GM19463 (cell line): ENCODE data around the gene PRDM11.

Source experiments
- ATAC-seq: cut with Tn5 transposase; IDR thresholded peaks from one replicate; pipeline ENCODE4 v1.9.1; 2021; ENCODE audit warnings: mild to moderate bottlenecking, moderate library complexity; ENCODE audit not compliant: unreplicated experiment

PRDM11 gene

DNA sequence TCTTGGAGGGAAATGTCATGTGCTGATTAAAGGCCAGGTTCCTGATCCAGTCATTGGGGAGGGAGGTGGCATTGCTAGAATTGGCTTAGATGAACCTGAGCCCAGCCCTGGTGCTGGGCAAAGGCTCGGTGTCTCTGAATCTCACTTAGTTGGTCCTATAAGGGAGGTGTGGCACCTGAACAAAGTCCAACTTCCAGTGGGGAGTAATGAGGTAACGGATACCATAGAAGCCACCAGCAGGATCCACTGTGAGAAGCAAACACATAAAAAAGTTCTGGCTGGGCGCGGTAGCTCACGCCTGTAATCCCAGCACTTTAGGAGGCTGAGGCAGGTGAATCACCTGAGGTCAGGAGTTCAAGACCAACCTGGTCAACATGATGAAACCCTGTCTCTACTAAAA lies 26.6 kb downstream of the PRDM11 start:
- no peak for ATAC-seq

DNA sequence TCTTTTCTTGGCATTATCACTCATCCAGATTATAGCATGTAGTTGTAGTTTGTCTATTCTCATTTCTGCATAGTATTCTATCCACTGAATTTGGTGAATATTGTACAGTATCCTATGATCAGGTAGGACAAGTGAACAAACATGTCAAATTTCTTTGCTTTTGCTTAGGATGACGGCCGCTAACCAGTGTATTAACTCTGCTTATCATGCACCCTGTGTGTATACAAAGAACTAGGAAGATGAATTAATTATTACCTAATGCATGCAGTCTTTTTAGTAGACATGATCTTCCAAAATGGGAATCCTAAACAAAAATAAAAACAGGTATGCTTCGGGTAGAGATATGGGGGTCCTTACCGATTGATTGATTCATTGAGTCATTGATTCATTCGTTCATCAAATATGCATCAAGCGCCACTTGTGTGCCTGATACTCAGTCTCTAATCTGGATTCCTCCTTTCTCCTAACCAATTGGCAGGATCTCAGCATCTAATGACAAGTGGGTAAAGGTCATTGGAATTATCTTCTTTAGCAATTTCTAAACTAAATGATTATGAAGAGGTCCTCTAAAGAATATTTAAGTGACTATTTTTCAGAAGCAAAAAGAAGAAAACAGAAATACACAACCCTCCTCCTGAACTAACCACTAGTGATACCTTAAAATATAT lies 27.9 kb downstream of the PRDM11 start:
- no peak for ATAC-seq

DNA sequence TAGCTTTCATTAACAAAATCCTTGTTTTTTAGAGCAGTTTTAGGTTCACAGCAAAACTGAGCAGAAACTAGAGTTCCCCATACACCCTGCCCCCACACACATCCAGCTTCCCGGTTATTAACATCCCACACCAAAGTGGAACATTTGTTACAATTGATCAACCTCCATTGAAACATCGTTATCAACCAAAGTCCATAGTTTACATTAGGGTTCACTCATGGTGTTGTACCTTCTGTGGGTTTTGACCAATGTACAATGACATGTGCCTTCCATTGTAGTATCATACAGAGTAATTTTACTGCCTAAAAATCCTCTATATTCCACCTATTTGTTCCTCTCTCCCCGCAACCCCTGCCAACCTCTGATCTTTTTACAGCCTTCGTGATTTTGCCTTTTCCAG lies 28.5 kb downstream of the PRDM11 start:
- no peak for ATAC-seq

DNA sequence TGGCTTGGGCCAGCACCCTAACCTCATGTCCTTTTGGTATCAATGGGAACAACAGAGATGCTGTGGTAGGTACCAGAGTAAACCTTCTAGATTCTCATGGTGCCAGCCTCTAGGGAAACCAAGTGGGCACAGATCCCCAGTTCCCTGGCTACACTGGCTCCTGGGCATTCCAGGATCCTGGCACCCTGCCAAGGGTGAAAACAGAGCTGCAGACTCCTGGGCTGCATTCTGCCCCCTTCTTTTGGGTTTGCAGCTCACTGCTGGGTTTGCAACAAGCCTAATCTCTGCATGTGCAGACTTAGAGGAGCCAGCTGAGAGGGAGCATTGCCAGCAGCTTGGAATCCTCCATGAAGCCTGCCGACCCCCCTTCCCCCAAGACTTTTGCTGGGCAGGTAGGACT lies 30.6 kb downstream of the PRDM11 start:
- no peak for ATAC-seq

DNA sequence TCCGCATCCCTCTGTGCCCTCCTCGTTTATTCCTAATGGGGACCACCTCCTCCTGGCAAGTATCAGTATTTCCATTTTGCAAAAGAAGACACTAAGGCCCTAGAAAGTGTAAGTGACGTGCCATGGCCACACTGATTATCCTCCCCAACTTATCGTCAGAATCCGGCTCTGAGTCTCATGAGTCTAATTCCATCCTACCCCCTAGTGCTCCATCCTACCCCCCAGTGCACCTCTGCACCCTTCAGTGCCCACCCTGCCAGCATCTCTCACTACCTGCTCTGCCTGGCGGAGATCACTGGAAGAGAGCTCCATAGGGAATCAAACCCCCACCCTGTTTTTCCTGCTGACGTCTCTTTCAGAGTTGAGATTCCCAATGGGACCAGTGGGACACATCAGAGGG lies 31.8 kb downstream of the PRDM11 start:
- no peak for ATAC-seq

DNA sequence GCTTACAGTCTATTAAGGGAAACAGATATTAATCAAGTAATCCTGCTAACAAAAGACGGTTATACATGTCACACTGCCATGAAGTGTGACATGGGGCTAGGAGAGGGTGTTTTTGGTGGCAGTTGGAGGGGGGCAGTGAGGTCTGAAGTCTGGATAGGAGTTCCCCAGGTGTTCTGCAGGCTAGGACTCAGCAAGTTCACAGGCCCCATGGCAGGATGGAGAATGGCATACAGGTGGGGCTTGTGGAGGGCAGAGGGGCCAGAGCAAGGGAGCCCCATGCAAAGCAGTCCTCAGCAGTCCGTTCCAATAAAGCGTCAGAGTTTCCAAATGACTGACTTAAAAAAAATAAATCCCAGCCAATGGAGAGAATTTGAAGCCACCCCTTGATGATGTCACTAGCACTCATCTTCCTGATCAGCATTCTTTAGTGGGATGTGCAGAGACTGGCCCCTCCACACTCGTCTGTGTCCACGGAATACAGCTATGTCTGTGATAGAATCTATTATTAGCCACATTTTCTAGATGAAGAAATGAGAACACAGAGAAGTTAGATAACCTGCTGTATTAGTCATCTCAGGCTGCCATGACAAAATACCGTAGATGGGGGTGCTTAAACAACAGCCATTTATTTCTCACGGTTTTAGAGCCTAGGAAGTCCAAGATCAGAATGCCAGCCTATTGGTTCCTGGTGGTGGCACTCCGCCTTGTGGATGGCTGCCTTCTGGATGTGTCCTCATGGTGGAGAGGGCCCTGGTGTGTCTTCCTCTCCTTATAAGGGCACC lies 32.6 kb downstream of the PRDM11 start:
- ATAC-seq, result no peak

DNA sequence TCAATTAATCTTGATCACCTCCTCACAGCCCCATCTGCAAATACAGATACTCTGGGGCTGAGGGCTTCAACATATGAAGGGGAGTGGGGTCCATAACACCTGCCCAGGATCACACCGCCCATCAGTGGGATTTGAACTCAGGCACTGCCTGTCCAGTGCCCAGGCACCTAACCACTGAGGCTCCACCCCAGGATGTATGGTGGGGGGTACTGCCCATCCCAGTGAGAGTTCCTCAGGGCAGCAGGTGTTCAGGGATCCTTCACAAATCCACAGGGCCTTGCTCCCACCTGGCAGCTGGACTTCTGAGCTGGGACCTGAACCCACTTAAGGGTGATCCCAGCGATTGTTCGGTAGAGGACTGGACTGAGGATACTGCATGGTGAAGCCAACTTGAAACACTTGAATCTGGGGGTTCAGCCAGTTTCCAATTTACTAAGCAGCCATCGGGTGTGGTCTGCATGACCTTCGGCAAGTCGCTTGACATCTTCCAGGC lies 33.3 kb downstream of the PRDM11 start:
- ATAC-seq, result no peak

DNA sequence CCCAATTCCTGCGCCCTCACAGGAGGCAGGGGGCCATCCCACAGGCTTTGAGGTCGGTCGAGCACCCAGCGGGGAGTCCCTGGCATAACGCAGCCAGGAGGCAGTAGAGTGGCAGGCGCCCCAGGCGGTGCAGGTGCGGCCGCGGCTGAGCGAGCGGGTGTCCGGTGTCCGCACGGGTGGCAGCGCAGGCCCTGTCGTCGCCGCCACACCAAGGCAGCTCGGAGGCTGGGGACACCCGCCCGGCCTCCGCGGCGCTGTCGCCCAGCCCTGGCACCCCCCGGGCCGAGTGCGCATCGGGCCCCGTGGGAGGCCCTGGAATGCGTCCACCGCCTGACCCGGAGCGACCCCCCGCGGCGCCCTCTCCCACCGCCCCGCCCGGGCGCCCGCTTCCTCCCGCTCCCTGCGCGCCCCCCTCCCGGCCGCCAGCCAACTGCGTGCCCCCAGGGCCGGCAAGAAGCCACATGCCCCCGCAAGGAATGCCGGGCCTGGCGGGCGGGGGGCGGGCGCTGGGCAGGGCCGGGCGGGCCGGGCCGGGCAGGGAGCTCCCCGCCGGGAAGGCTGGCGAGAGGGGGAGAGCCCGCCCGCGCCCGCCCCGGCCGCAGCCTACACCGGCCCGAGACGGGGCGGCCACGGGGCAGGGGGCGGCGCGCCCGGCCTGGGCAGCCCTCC lies 33.9 kb downstream of the PRDM11 start:
- no peak for ATAC-seq

DNA sequence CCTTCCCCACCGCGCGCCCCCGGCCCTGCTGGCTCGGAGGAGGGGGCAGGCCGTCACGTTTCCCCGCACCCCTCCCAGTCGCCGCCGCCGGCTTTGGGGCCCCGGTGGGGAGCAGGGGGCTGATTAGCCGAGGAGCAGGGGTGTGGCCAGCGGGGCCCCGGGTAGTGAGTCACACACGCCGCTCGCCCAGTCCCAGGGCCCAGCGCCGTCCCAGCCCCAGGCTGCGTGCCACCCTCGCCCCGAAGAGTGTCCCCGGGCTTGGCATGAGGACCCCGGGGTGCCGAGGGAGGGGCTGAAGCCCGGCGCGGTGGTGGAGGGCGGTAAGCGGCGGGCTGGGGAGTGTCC lies 34.4 kb downstream of the PRDM11 start:
- no peak for ATAC-seq

DNA sequence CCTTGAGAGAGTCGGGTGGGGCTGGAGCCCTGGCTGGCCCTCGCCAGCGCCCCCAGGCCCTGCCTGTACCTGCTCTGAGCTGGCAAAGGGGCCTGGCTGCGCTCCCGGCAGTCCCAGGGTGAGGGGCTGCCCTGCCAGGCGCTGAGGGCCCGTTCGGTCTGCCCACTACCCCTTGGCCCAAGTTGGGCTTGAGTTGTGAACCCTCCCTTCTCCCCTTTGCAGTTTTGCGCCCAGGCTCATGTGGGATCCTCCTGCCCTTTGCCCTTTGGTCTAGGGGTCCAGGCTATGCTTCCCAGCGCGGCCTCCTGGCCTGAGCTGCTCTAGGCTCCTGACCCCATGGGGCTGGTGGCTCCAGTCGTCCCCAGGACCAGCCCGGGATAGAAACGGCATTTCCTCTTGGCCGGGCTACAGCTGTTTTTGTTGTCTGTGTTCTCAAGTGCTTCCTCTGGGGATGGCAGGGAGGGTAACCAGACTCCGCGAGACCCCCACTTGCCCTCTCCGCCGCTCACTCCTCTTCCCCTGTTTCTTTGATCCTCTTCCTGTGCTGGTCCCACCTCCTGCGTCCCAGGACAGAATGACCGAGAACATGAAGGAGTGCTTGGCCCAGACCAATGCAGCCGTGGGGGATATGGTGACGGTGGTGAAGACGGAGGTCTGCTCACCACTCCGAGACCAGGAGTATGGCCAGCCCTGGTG lies 34.9 kb downstream of the PRDM11 start:
- no peak for ATAC-seq

DNA sequence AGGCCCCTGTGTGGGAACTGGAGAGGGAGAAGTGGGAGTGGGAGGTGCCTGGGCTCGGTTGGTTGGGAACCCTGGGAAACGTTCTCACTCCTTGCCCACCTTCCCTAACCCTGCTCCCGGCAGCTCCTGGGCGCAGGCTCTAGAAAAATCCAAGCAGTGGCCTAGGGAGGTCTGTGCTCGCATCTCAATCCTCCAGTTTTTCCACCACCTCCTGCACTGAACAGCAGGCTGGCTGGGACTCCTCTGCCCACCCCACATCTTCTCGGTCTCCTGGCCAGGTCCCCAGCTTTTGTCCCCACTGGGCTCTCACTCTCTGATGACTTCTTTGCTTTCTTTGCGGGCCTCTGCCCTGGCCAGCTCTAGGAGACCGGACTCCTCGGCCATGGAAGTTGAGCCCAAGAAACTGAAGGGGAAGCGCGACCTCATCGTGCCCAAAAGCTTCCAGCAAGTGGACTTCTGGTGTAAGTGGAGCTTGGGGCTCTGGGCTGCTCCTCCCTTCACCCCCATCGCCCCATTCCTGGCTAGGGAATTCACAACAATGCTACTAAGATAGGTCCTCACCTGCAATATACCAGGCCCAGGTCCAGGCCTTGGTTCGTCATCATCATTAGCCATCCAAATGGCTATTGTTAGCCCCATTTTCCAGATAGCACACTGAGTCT lies 35.6 kb downstream of the PRDM11 start:
- no peak for ATAC-seq

DNA sequence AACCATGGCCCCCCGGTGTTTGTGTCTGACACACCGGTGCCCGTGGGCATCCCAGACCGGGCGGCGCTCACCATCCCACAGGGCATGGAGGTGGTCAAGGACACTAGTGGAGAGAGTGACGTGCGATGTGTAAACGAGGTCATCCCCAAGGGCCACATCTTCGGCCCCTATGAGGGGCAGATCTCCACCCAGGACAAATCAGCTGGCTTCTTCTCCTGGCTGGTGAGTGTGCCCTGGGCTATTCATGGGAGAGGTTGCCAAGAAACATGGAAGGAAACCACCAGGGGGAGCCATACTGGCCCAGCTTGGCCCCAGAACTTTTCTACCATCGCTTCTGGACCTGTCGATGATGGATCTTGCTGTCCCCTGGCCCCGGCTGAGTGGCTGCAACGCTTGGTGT lies 36.5 kb downstream of the PRDM11 start:
- ATAC-seq, result no peak

DNA sequence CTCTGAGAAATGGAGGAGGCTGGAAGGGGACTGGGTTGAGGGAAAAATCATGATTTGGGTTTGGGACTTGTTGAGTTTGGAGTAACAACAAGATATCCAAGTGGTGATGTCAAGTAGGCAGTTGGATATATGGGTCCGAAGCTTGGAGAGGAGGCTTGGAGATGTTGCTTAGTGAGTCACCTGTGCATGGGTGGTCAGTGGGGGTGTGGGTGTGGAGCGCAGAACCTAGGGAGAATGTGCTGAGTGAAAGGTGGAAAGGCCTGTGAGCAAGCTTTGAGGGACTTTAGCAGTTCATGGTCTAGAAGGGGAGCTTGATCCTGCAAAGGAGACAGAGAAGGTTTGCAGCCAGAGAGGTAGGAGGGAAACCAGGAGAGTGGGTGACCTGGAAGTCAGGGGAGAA lies 38.2 kb downstream of the PRDM11 start:
- ATAC-seq, result no peak

DNA sequence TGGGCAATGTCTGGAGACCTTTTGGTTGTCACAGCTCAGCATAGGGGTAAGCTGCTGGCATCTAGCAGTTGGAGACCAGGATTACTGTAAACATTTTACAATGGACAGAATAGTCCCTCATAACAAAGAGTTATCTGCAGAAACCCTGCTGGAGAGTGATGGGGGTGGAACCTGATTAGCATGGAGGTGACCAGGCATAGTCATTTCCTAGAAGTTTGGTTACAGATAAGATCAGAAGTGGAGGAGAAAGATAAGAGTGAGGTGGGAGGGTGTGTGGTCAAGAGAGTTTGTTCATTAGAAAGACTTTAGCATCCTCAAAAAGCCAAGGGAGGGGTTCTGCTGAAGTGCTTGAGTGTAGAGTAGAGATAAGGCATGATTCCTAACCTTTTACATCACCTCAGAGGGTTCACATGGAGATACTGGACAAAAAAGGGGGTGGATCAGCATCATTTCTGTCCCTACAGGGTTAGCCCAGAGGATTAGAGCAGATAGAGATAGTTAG lies 38.8 kb downstream of the PRDM11 start:
- no peak for ATAC-seq

DNA sequence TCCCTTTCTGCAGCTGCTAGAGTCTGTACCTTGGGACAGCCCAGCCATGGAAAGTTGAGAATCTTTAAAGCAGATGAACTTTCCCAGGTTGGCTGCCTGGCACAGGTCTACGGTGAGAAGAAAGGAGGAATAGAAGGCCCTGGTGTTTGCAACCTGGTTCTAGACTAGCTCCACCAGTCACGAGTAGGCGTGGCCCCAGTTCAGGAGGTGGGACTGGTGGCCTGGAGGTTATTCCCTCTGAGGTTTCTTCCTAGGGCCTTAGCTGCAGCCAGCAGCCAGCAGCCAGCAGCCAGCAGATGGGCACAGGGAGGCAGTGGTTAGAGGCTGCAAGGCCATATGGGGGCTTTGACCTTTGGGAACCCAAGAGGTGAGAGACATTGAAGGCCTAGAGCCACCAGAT lies 40.9 kb downstream of the PRDM11 start:
- ATAC-seq, result no peak

DNA sequence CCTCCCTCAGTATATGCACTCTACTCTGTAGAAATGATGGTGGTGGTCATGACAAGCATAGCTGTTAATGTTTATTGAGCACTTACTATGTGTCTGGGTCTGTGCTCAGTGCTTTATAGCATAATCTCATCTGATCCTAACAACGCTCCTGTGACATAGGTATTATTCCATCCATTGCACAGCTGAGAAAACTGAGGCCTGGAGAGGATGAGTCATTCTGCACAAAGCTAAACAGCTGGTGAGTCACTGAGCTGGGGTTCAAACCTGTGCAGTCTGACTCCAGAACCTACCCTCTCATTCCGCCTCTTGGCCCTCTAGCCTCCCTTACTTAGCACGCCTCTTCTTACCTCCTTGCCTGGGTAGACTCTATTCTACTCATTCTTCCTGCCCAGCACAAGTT lies 41.7 kb downstream of the PRDM11 start:
- ATAC-seq, result no peak

DNA sequence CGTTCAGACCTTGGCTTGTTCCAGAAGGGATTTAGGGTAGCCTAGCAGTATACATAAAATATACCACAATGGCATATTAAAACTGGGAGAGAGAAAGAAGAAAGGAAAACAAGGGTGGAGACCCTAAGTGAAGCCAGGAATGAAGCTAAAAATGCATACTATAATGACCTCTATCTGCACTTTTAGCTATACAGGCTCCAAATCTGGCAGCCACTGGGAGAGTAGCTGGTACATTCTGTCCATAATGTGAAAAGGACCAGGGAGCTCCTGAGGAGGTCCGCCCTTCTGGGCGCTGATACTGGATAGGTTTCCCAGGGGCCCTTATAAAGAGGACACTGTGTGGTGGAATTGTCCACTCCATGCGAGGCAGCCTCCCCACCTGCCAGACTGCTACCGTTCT lies 42.8 kb downstream of the PRDM11 start:
- no peak for ATAC-seq

DNA sequence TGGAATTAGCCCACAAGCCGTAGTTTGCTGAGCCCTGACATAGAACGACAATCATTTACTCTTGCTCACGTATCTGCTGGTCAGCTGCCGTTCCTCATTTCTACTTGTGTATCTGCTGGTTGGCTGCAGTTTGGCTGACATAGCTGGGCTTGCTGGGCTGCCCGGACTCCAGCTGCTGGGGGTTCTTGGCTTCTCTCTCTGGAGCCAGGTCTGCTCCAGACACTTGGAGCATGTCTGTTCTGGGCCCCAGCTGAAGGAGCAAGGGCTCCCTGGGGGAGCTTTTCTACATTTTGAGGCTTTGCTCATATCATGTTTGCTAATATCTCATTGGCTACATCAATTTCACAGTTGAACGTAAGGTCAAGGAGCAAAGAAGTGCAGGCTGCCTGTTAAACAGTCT lies 47.3 kb downstream of the PRDM11 start:
- no peak for ATAC-seq

DNA sequence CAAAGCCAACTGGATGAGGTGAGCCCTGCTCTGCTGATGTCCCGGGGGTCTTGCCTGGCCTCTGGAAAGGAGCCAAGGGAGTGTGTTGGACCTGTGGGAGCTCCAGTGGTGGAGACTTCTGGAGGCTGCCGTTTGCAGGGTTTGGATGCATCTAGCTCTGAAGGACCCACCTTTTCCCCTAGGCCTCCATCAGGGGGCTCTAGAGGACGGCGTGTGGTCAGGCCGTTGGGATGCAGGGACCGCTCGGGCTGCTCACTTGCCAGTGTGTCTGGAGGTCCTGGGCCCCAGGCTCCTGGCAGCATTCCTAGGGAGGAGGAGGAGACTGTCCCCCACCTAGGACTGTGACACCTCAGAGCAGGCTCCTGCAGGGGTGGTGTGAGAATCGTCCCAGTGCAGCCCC lies 58.3 kb downstream of the PRDM11 start:
- no peak for ATAC-seq

DNA sequence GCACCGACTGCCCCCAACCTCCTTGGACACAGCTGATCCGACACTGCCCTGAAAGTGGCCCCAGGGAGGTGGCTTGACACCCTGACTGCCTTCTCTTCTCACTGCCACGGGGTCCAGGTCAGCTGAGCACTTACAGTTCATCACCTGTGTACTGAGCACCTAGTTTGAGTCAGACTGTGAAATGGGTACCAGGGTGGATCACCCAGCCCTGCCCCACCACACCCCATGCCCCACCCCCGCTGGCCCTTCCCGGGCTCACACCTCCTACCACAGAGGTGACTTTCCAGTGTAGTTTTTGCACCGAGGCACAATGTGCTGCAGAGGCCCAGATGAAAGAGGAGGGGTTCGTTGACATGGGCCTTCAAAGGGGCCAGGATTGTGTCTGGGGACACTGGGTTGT lies 59.5 kb downstream of the PRDM11 start:
- ATAC-seq, result no peak

DNA sequence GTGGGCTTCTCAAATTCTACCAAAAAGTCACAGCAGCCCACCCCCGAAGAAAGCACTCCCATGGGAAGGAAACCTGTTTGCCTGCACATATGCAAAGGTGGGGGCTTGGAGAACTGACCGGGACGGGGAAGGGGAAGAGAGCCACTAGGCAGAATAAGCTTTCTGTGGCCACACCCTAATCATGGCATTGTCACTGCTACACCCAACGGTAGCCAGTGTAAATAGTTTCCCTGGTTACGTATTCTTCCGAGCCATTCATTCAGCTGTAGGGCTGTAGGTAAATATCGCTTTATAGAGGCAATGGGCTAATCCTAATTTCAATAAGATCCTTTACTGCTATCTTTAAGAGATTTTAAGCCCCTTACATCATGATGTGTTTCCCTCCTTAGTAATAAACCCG lies 61.7 kb downstream of the PRDM11 start:
- ATAC-seq, result no peak
